GM12801 (cell line): ENCODE results near the gene XYLT1.

ENCODE experiments used
- CTCF ChIP-seq: IDR thresholded peaks from one replicate; pipeline ENCODE4 v1.5.1; 2011; ENCODE audit warnings: control low read depth; ENCODE audit not compliant: insufficient read length; ENCODE audit errors: extremely low read depth

XYLT1 gene

DNA sequence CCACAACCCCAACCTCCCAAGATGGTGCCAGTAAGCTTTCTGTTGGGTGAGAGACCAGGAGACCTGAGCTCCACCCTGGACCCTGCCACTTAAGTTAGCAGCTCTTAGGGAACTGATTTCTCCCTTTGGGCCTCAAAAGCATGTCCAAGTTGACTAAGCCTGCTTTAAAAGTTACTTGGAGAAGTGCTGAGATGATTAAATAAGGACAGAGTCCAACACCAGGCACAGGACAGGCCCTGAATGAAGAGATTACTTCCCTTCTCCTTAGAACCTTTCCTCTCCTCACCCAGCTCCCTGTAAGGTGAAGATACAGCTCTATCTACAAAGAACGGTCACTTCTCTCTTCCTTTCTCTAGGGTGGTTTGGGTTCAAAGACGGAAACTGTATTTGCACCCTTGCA lies 162.6 kb downstream of the XYLT1 start:
- TF ChIP-seq CTCF, result no peak

DNA sequence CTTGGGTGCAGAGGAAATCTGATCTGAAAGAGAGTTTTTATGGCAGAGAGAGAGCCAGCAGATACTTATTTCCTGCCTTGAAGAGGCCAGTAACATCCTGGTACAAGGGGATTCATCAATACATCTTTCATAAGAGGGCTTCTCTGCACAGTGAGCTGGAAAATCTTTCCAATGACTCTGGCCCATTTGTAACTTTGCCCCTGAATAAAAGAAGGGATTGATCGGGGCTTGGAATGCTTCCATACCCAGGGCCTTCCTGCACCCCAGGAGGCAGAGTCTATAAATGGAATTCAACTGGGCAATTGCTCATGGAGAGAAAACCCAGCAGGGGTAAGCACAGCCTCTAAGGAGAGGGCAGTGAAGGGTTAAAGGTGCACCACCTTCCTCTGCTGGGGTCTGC lies 163.3 kb downstream of the XYLT1 start:
- no peak for TF ChIP-seq CTCF

GRCh38 chr16:17306745-17307144 lies 164.0 kb downstream of the XYLT1 start:
- TF ChIP-seq CTCF, result no peak

DNA sequence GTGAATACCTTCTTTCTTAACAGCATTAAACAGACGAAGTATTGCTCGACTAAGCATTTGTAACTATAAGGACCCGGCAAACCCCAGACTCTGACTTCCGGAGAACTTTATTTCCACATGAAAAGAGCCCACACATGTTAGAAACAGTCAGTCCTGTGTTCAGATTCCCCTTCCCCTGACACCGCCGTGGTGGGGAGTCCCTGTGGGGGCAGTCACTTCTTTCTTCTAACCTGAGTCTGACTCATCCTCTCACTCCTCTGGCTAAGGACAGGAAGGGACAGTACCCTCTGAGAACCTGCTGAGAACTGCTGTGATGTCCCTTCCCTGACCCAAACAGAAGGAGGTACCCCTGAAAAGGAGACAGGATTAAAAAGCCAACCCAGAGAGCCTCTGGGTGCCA lies 165.1 kb downstream of the XYLT1 start:
- TF ChIP-seq CTCF, result no peak

GRCh38 chr16:17304491-17305119 lies 166.2 kb downstream of the XYLT1 start:
- no peak for TF ChIP-seq CTCF

DNA sequence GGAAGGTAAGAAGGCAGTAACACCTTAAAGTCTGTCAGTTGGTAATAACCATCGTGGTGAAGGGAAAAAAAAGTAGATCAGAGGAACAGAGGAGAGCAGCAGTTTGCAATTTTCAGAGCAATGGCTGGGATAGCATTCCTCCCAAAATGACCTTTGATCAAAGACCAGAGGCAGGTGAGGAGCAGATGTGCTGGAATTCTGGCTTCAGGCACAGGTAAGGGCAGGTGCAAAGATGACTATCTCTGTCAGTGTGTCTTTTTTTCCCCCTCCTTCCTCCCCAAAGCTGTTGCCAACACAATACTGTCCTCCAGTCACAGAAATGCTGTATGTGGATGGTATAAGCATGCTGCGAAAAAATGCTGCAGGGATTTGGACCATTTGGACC lies 166.7 kb downstream of the XYLT1 start:
- no peak for TF ChIP-seq CTCF

DNA sequence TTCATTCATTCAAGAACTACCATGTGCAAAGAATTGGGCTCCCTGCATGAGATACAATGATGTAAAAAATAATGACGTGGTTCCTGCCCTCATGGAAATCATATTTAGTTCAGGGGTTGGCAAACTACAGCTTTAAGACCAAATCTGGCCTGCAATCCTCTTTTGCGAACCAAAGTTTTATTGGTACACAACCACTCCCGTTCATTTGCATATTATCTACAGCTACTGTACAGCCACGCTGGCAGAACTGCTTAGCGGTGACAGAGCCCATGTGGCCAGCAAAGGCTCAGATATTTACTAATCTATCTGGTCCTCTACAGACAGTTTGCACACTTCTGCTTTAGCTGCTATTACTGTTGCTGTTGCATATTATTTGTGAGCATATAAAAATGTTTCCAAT lies 167.7 kb downstream of the XYLT1 start:
- no peak for TF ChIP-seq CTCF
